Measurements from ENCODE around the gene CASQ2. TPM values are rescaled to one million over a fixed set of nuclear protein-coding genes. Genes with fewer than 3 reads are reported as not detected.

CASQ2 gene
- polyA plus RNA-seq, 3 donors: 0.97 to 1.0 (median 1.0) TPM

- no peak for DNase-seq
Measured at GRCh38 chr1:115666206-115666605, 102.3 kb downstream of the CASQ2 start.

- no peak for DNase-seq
Measured at GRCh38 chr1:115665319-115666096, 103.0 kb downstream of the CASQ2 start.

- DNase-seq: no peak
Measured at GRCh38 chr1:115661157-115661556, 107.4 kb downstream of the CASQ2 start.

- DNase-seq: no peak
Measured at GRCh38 chr1:115660151-115660550, 108.4 kb downstream of the CASQ2 start.

GRCh38 chr1:115658646-115659045 is 109.9 kb downstream of the CASQ2 start:
- DNase-seq: no peak

- no peak for DNase-seq
Measured at GRCh38 chr1:115656461-115657077, 111.9 kb downstream of the CASQ2 start.

- no peak for DNase-seq
Measured at GRCh38 chr1:115655916-115656315, 112.6 kb downstream of the CASQ2 start.

GRCh38 chr1:115655306-115655663 is 113.2 kb downstream of the CASQ2 start:
- DNase-seq: no peak

- no peak for DNase-seq
Measured at GRCh38 chr1:115654663-115655305, 113.7 kb downstream of the CASQ2 start.

- DNase-seq: no peak
Measured at GRCh38 chr1:115654125-115654524, 114.4 kb downstream of the CASQ2 start.

GRCh38 chr1:115652236-115652788 is 116.2 kb downstream of the CASQ2 start:
- no peak for DNase-seq

GRCh38 chr1:115651391-115651790 is 117.1 kb downstream of the CASQ2 start:
- no peak for DNase-seq

GRCh38 chr1:115650961-115651360 is 117.6 kb downstream of the CASQ2 start:
- DNase-seq: no peak

Other genes with a start within 250 kb of the CASQ2 start
- 10 to 100 TPM; 12.0 to 17.1 (median 14.1) TPM for gene VANGL1, start 126.7 kb downstream of the CASQ2 start, polyA plus RNA-seq (ENCODE audit: insufficient read length in 3 of 3)
- gene NHLH2, start 72.4 kb upstream of the CASQ2 start, polyA plus RNA-seq (ENCODE audit: insufficient read length in 3 of 3): not detected
- 1 to 10 TPM; 4.8 to 7.8 (median 5.8) TPM for gene SLC22A15, start 207.8 kb upstream of the CASQ2 start, polyA plus RNA-seq (ENCODE audit: insufficient read length in 3 of 3)

All from renal pelvis (tissue), 4 donors.